Glutamatergic neuron (in vitro differentiated cells): ENCODE results near the gene ZDHHC17. TPM values are rescaled to one million over a fixed set of nuclear protein-coding genes. Genes with fewer than 3 reads are reported as not detected.
A peak's percentile ranks its signal among the peaks of the same experiment; 100 is the strongest.

Experiments
- DNase-seq: peaks from one replicate; pipeline ENCODE4 v3.0.0; 2022
- H3K27ac Mint-ChIP-seq: one replicate; pipeline ENCODE4 v1.8.0; 2020; ENCODE audit warnings: mild to moderate bottlenecking, mixed read lengths, inconsistent platforms; ENCODE audit not compliant: unreplicated experiment
- H3K27me3 Mint-ChIP-seq: one replicate; pipeline ENCODE4 v1.8.0; 2020; ENCODE audit warnings: mild to moderate bottlenecking, moderate library complexity, mixed read lengths, inconsistent platforms; ENCODE audit not compliant: unreplicated experiment
- H3K36me3 Mint-ChIP-seq: one replicate; pipeline ENCODE4 v1.8.0; 2020; ENCODE audit warnings: mild to moderate bottlenecking, mixed read lengths, inconsistent platforms; ENCODE audit not compliant: unreplicated experiment
- H3K4me1 Mint-ChIP-seq: one replicate; pipeline ENCODE4 v1.8.0; 2020; ENCODE audit warnings: mild to moderate bottlenecking, low read depth, mixed read lengths, inconsistent platforms; ENCODE audit not compliant: unreplicated experiment
- H3K4me3 Mint-ChIP-seq: one replicate; pipeline ENCODE4 v1.8.0; 2020; ENCODE audit warnings: mild to moderate bottlenecking, mixed read lengths, inconsistent platforms; ENCODE audit not compliant: unreplicated experiment
- H3K9me3 Mint-ChIP-seq: one replicate; pipeline ENCODE4 v1.8.0; 2020; ENCODE audit warnings: mild to moderate bottlenecking, moderate library complexity, mixed read lengths, inconsistent platforms; ENCODE audit not compliant: unreplicated experiment
- total RNA-seq: library from RNA; stranded (reverse); fragmentation: NEBNext Ultra II Directional; extraction: Animal tissue kit (Norgen Biotek cat#: 25700); gene quantifications from one replicate; pipeline ENCODE4 v1.2.1, GENCODE V29; 2021; ENCODE audit not compliant: unreplicated experiment
- TF ChIP-seq, protein P1 (sequence below): fragments of 200-600 bp; sonication (generic); IDR thresholded peaks from one replicate; pipeline ENCODE4 v1.5.0; 2021; ENCODE audit not compliant: partially characterized antibody, unreplicated experiment

Gene ZDHHC17
- total RNA-seq, 1 donor from 2014 or later: 95.5 TPM

DNA sequence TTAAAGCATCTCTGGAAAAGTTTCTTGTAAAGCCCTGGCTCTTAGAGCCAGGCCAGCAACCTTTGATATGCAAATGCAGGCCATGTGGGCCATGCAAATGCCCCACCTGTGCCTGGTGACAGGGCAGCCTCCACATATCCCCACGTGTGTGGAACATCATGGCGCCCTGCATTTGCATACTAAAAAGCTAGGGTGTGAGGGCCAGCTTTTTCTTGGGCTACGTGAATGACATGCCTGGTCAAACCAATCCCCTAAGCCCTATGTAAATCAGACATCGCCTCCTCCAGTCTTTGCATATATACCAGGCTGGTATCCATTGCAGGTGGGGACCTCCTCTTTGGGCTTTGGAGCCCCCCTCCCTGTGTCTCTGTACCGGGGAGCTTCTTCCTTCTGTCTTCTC, 108.5 kb downstream of the ZDHHC17 start:
- Mint-ChIP-seq H3K27me3 (no peaks in the 10 kb centered on the region), H3K27ac (no peak overlapping the region), H3K9me3 (peaks cover 2% of the 10 kb centered on the region), H3K36me3 (no peaks in the 10 kb centered on the region), H3K4me3 (no peak overlapping the region), H3K4me1 (peaks cover 6% of the 10 kb centered on the region)
- no peak for DNase-seq
- TF ChIP-seq, protein P1, sequence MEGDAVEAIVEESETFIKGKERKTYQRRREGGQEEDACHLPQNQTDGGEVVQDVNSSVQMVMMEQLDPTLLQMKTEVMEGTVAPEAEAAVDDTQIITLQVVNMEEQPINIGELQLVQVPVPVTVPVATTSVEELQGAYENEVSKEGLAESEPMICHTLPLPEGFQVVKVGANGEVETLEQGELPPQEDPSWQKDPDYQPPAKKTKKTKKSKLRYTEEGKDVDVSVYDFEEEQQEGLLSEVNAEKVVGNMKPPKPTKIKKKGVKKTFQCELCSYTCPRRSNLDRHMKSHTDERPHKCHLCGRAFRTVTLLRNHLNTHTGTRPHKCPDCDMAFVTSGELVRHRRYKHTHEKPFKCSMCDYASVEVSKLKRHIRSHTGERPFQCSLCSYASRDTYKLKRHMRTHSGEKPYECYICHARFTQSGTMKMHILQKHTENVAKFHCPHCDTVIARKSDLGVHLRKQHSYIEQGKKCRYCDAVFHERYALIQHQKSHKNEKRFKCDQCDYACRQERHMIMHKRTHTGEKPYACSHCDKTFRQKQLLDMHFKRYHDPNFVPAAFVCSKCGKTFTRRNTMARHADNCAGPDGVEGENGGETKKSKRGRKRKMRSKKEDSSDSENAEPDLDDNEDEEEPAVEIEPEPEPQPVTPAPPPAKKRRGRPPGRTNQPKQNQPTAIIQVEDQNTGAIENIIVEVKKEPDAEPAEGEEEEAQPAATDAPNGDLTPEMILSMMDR: no peak

DNA sequence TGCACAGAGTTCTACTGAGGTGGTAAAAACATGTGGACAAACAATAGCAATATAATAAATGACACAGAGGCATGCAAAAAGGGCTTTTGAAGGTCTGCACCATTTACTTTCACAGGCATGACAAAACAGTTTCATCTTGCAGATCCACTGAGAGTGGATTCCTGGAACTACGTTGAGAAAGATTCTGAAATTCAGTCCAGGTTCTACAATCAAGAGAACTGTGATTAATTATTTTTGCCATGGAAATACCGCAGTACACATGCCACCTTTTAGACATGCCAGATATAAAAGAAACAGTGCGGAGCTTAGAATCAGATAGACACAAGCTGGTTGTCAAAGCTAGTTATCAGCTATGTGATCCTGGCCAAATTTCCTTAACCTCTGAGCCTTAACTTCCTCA, 110.1 kb downstream of the ZDHHC17 start:
- Mint-ChIP-seq H3K4me3 (no peak overlapping the region), H3K27me3 (peaks cover 3% of the 10 kb centered on the region), H3K9me3 (peaks cover 2% of the 10 kb centered on the region), H3K36me3 (no peaks in the 10 kb centered on the region), H3K27ac (no peak overlapping the region), H3K4me1 (peaks cover 6% of the 10 kb centered on the region)
- TF ChIP-seq, protein P1: no peak
- DNase-seq: no peak

DNA sequence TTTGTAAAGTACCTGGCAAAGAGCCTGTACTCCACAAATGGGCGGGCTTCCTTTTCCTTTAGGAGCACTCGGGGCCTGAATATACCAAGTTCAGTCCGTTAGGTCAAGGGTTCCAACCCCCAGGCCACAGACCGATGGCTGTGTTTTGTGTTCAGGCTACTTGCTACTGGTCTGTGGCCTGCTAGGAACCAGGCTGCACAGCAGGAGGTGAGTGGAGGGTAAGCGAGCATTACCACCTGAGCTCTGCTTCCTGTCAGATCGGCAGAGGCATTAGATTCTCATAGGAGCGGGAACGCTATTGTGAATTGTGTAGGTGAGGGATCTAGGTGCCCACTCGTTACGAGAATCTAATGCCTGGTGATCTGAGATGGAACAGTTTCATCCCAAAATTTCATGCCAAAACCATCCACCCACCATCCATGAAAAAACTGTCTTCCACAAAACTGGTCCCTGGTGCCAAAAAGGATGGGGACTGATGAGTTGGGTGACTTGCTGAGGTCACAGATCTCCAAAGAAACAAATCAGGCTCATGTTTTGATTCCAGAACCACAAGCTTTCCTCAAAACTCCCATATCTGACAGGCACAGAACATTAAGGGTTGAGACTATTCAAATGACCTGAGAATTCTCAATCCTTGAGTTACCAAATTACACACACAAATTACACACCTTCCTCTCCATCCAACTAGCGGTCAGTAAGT, 110.7 kb downstream of the ZDHHC17 start:
- Mint-ChIP-seq H3K27ac (no peak overlapping the region), H3K4me1 (peaks cover 7% of the 10 kb centered on the region), H3K9me3 (peaks cover 4% of the 10 kb centered on the region), H3K36me3 (no peaks in the 10 kb centered on the region), H3K4me3 (no peak overlapping the region), H3K27me3 (peaks cover 3% of the 10 kb centered on the region)
- DNase-seq: no peak
- TF ChIP-seq, protein P1: no peak

DNA sequence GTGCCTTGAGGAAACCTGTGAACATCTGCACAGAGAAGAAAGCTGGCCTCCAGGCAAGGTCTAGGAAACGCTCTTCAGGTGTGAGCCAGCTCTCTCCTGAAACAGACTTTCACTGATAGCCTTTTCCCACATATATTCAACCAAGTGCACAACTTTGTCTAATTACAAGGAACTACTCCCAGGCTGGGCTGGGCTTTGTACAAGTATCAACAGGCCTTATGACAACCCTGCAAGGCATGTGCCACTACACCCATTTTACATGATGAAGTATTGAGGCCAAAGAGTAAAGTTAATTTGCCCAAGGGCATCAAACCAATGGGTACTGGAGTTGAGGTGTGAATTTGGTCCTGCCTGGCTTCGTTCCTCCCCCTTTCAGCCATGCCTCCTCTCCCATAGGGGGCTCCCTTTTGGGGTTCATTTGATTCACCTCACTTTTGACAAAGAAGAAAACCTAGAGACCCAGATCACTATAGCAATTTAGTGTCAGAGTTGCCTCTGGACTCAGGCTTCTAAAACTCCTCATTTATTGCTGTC, 112.8 kb downstream of the ZDHHC17 start:
- H3K4me1 Mint-ChIP-seq: peaks cover 7% of the 10 kb centered on the region
- TF ChIP-seq, protein P1: no peak
- H3K27ac Mint-ChIP-seq: no peak overlapping the region

More for the DNA sequence above, 112.8 kb downstream of the ZDHHC17 start:
- Mint-ChIP-seq H3K9me3 (peaks cover 4% of the 10 kb centered on the region), H3K36me3 (no peaks in the 10 kb centered on the region), H3K27me3 (peaks cover 7% of the 10 kb centered on the region), H3K4me3 (peak overlapping the region; percentile 99)
- no peak for DNase-seq
